ENCODE results near the gene DPEP2.
"Not testable (repeated sequence)": the region's sequence is repeated elsewhere in the genome, so short reads cannot be mapped to it uniquely, and the experiment has no call there.

The DPEP2 gene

DNA sequence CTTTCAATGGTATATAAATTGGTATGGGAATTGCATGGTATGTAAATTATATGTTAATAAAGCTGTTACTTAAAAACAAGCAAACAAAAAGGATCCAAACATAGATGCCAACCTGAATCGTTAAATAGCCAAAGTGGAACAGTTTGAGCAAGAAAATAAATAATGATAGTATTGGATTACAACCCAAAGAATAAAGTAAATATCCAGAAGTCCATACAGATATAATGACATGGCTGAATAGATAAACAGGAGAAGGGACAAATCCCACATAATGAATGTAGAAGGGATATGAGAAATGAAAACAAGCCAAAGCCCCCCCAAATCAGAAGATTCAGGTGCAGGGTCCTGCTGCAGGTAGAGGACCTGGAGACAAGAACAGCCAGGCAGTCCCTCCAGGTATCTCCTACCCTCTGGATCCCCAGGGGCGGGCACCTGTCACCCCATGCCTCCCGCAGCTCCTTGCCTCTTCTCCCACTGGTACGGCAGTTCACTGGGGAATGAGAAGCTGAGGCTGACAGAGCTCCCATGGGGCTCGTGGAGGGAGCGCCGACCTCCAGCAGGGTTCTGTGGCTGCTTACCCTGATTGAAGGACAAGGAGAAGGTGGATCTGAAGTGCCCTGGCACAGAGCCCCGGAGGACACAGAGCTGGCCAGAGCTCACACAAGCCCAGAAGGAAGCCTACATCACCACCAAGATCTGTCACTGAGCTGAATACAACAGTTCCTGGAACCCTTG, 45.5 kb downstream of the DPEP2 start:
- DNase-seq = no peak

- DNase-seq = no peak
Observed at GRCh38 chr16:67951485-67951884, 47.8 kb downstream of the DPEP2 start.

DNA sequence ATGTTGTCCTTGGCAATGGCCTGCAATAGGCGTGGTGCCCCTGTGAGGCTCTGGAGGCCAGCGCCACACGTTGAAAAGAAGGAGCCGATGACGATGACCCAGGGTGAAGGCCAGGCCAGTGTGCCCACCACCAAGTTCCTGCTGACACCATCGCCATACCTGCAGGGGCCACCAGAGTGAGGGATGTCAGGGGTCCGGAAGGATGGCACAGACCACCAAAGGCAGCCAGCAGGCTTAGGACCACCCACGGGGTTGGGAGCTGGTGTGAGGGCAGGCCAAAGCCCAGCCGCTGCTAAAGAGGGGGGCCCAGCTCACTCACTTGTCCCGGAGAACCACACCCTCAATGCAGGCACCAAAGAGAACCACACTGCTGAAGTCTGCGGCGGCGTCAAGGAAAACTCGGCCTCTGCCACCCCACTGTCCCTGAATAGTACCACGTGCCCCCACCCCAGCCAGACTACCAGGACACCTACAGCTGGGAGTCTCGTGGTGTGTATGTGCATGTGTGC, 48.9 kb downstream of the DPEP2 start:
- no peak for DNase-seq

- DNase-seq = no peak
Observed at GRCh38 chr16:67949645-67950044, 49.6 kb downstream of the DPEP2 start.

DNA sequence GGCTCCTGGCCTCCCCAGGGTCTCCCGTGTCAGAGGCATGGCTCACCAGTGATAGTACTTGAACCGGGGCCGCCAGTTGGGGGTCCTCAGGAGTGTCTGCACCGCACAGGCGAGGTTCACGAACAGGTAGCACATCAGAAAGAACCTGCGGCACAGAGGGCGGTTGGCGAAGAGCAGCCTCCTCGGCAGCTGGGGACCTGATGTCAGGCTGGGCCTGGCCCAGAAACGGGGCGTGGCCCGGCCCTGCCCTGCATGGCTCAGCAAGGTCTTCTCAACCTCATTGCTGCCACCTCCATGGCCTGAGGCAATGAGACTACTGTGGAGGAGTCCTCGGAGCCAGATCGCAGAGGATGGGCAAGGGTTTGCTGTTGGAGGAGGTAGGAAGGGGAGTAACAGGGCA, 51.3 kb downstream of the DPEP2 start:
- DNase-seq = no peak

DNA sequence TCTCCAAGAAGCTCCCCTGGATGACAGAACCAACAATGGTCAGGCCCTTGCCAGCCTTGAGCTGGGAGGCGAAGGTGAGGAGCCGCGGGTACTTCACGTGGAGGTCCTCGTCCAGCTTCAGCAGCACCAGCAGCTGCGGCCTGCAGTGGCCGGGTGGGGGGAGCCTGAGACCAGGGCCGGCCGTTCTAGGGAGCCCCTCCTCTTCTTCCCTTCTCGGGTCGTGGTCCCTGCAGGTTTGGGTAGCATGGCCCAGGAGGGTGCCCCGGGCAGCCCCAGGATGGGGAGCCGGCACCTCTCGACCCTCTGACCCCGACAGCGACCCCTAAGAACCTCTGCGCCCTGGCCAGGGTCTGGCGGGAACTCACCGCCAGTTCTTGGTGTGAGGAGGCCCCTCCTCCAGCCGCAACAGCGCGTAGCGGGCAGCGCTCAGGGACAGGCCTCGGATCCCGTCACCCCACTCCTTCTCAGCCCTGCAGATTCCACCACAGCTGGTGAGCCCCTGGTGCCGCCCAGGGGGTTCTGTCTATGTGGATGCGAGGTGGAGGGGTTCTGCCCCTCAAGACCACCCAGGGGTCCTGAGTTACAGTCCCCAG, 52.2 kb downstream of the DPEP2 start:
- DNase-seq = no peak

GRCh38 chr16:67946128-67946569, 53.1 kb downstream of the DPEP2 start:
- DNase-seq = no peak

- no peak for DNase-seq
Observed at GRCh38 chr16:67945392-67945933, 53.8 kb downstream of the DPEP2 start.

DNA sequence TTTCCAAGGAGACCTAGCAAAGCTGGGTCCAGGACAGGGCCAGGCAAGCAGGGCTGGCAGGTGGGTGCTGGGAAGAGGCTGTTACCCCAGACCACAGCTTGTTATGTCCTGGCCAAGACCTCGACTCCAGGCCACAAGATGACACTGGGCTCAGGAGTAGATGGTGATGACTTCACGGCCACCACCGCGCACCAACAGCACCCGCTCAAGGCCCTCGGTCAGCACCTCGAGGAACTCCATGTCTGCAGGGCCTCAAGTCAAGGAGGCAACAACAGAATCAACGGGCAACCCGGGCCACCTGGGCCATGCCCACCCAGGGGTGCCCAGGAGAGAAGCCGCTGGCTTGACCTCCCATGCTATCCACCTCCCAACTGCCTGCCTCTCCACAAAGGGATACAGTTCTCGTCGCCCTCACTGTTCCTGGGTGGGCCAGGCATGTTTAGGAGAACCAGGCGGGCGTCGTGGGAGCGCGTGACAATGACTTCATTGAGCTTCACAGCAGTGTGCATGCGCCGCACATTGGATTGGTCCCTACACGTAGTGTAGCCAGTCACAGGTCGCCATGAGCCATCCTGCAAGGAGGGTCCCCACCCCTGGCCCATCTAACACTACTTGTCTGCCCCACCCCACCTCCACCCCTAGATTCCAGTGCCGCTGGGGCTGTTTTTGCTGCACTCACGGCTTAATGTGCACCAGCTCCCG, 54.4 kb downstream of the DPEP2 start:
- DNase-seq = no peak

GRCh38 chr16:67943619-67944504, 55.4 kb downstream of the DPEP2 start, which contains the start of gene LCAT:
LCAT (minus strand) TSS chr16:67944120; CDS start chr16:67944101, 19 bp downstream.
- no peak for DNase-seq

GRCh38 chr16:67943256-67943618, 56.0 kb downstream of the DPEP2 start:
- DNase-seq = no peak

- no peak for DNase-seq
Observed at GRCh38 chr16:67942510-67943255, 56.6 kb downstream of the DPEP2 start.

GRCh38 chr16:67942200-67942509, 57.1 kb downstream of the DPEP2 start:
- no peak for DNase-seq

GRCh38 chr16:67941469-67942199, 57.6 kb downstream of the DPEP2 start:
- DNase-seq = no peak

DNA sequence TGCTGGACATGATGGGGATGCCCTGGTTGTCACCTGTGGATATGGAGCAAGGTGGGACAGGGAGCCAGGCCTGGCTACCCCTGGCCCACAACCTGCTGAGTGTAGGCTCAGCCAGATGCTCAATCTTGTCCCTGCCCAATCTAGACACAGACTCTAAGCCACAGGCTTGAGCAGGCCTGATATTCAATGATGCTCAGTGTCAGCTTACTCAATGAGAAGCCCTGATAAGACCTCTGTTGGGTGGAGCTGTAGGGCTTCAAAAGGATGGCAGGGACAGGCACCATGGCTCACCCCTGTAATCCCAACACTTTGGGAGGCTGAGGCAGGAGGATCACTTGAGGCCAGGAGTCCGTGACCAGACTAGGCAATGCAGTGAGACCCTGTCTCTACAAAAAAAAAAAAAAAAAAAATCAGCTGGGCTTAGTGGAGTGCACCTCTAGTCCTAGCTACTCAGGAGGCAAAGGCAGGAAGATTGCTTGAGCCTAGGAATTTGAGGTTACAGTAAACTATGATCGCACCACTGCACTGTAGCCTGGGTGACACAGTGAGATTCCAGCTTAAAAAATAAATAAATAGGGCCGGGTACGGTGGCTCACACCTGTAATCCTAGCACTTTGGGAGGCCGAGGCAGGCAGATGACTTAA, 58.7 kb downstream of the DPEP2 start:
- DNase-seq = no peak

DNA sequence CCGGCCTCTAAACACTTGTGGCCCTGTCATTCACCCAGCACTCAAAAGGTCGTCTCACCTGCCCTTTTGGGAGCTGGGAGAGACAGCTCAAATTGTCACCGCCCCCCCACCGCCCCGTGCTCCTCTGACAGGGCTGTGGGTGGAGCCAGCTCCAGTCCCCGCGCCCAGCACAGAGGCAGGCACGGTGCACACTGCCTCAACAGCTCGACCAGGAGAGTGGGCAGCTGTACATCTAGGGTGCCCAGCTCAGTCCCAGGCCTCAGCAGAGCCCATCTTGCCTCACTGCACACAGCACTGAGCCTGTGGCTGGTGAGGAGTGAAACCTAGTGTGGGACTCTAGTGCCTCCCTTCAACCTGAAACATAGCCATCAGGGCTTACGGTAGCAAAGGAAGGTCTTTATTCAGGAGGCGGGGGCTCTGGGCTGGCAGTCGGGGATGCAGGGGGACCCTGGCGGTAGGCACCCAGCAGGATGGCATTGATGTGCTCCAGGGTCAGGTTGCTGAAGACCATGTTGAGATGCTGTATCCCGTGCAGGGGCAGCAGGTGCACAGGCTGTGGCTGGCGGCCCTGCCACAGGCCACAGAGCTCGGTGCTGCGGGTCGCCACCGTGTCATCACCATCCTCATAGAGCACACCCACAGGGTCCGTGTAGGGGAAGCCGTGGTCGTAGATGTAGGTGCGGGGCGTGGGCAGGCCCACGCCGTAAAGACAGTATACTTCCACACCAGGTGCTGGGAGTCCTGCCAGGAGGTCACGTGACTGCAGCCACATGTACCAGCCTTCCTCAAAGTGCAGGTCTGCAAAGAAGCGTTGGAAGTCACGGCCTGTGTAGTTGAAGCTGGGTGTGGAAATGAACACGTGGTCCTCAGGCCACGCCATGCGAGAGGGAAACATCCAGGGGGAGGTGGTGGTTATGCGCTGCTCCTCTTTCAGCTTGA, 59.5 kb downstream of the DPEP2 start:
- no peak for DNase-seq

DNA sequence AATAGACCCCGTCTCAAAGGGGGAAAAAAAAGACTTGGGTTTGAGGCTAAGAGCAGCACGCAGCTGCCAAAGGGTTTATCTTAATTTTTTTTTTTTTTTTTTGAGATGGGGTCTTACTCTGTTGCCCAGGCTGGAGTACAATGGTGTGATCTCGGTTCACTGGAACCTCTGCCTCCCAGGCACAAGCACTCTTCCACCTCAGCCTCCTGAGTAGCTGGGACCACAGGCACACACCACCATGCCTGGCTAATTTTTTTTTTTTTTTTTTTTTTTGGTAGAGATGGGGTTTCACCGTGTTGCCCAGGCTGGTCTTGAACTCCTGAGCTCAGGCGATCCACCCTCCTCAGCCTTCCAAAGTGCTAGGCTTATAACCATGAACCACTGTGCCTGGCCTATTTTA, 61.6 kb downstream of the DPEP2 start:
- DNase-seq = not testable (repeated sequence)

Measured in fibroblast of upper back skin (primary cell).